Measurements from ENCODE around the gene NAA40.
A peak's percentile ranks its signal among the peaks of the same experiment; 100 is the strongest.

The NAA40 gene

DNA sequence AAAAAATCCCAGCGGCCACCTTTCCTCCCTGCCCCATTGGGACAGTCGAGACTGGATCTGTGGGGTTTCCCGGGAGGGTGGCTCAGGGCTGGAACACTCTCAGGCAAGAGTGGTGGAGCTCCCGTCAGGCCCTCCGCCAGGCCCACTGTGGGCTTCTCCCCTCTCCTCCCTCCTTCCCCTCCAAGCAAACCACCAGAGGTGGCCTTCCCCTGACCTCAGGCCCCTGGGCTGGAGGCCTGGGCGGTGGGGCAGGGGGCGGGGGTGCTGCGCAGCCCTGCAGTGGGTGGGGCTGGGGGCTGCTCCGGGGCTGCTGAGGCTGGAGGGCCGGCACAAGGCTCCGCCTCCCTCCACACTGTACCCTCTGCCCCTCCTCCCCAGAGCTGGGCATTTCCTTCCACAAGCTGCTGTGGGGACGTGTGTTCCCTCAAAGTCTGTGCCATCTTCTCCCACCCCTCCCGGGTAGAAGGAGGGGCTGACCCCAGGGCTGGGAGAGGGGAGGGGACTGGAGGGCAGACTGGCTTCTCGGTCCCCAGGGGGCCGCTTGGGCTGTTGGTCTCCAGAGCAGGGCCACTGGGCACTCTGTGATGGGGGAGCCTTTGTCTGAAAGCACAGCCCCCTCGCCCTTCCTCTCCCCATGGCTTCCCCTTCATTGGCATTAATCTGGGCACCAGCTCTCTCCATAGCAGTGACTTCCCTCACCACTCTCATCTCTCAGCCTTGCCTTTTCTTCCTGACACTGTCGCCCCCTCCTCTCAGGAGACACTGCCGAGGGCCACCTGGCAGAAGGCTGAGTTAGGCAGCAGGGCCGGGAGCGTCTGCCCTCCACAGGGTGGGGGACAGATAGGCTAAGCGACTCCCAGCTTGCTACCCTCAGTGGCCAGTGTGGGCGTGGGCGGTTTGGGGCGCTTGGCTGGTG, 29.0 kb upstream of the NAA40 start:
- POLR2A ChIA-PET: interaction anchor here (0.6 to 1.8 kb wide), 2 partner anchors 71 to 103 kb away, joined by 3 to 8 read pairs; partner anchors contain the start of gene MARK2
- H3K4me1 ChIP-seq (ENCODE audit: control insufficient read depth, insufficient read depth, low read length): no peaks in the 10 kb centered on the region
- peaks cover 0 to 46% of the 10 kb centered on the region in 2 experiments; a peak in 1 of 3 replicates for H3K36me3 ChIP-seq (ENCODE audit: control insufficient read depth in 2 of 2, insufficient read depth in 1 of 2, low read length in 2 of 2)
- H3K4me3 ChIP-seq (ENCODE audit: low read depth, low read length): no peak overlapping the region
- CTCF ChIA-PET: interaction anchor here (1.7 kb wide), 1 partner anchor 73 kb away, joined by 5 read pairs; no protein-coding TSS in a partner anchor
- no peaks in the 10 kb centered on the region for H3K9me3 ChIP-seq (ENCODE audit: control insufficient read depth, insufficient read depth, low read depth, low read length)
- TF ChIP-seq, protein P1, sequence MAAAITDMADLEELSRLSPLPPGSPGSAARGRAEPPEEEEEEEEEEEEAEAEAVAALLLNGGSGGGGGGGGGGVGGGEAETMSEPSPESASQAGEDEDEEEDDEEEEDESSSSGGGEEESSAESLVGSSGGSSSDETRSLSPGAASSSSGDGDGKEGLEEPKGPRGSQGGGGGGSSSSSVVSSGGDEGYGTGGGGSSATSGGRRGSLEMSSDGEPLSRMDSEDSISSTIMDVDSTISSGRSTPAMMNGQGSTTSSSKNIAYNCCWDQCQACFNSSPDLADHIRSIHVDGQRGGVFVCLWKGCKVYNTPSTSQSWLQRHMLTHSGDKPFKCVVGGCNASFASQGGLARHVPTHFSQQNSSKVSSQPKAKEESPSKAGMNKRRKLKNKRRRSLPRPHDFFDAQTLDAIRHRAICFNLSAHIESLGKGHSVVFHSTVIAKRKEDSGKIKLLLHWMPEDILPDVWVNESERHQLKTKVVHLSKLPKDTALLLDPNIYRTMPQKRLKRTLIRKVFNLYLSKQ (tag by site-specific recombination; IDR thresholded peaks at IDR 0.05; ENCODE audit: borderline replicate concordance): no peak
- TF ChIP-seq SP2 (tag by site-specific recombination; IDR thresholded peaks at IDR 0.05) (peak; percentile 47), ZXDB (tag by site-specific recombination; IDR thresholded peaks at IDR 0.05) (0 out of 2 replicates have a peak, but pooled peaks have one; percentile 31), ZNF600 (tag by site-specific recombination; IDR thresholded peaks at IDR 0.05) (no peak), ZNF501 (tag by site-specific recombination; IDR thresholded peaks at IDR 0.05) (no peak), ZNF560 (tag by site-specific recombination; IDR thresholded peaks at IDR 0.05; ENCODE audit: borderline replicate concordance) (no peak)
- 0 out of 2 replicates have a peak overlapping the region, but pooled peaks have one; percentile 24 for H3K27ac ChIP-seq (ENCODE audit: extremely low read depth, low read depth, low read length)

DNA sequence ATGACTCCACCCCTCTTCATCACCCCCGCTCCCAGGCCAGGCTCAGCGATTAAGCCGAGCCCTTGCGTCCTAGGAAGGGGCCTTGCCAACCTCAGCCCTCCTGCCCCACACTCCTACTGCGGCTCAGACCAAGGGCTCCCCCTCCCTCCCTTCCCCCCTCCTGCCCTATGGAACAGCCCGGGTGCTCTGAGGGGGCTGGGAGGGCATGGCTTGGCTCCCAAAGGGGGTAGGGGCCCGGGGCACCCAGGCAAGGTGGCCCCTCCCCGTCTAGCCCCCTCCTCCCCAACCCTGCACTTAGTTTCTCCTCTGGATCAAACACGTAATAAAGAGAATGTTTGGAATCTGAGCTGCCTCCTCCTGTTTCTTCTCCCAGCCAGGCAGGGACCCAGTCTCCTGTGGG, 28.1 kb upstream of the NAA40 start:
- Histone ChIP-seq H3K9me3 (ENCODE audit: control insufficient read depth, insufficient read depth, low read depth, low read length) (no peaks in the 10 kb centered on the region), H3K4me1 (ENCODE audit: control insufficient read depth, insufficient read depth, low read length) (no peaks in the 10 kb centered on the region), H3K4me3 (ENCODE audit: low read depth, low read length) (no peak overlapping the region), H3K27ac (ENCODE audit: extremely low read depth, low read depth, low read length) (no peak overlapping the region), H3K36me3 (ENCODE audit: control insufficient read depth in 2 of 2, insufficient read depth in 1 of 2, low read length in 2 of 2) (peaks cover 0 to 39% of the 10 kb centered on the region in 2 experiments; a peak in 1 of 3 replicates)
- no peak for TF ChIP-seq KLF7 (tag by site-specific recombination; IDR thresholded peaks at IDR 0.05; ENCODE audit: borderline replicate concordance)
- TF ChIP-seq, protein P2, sequence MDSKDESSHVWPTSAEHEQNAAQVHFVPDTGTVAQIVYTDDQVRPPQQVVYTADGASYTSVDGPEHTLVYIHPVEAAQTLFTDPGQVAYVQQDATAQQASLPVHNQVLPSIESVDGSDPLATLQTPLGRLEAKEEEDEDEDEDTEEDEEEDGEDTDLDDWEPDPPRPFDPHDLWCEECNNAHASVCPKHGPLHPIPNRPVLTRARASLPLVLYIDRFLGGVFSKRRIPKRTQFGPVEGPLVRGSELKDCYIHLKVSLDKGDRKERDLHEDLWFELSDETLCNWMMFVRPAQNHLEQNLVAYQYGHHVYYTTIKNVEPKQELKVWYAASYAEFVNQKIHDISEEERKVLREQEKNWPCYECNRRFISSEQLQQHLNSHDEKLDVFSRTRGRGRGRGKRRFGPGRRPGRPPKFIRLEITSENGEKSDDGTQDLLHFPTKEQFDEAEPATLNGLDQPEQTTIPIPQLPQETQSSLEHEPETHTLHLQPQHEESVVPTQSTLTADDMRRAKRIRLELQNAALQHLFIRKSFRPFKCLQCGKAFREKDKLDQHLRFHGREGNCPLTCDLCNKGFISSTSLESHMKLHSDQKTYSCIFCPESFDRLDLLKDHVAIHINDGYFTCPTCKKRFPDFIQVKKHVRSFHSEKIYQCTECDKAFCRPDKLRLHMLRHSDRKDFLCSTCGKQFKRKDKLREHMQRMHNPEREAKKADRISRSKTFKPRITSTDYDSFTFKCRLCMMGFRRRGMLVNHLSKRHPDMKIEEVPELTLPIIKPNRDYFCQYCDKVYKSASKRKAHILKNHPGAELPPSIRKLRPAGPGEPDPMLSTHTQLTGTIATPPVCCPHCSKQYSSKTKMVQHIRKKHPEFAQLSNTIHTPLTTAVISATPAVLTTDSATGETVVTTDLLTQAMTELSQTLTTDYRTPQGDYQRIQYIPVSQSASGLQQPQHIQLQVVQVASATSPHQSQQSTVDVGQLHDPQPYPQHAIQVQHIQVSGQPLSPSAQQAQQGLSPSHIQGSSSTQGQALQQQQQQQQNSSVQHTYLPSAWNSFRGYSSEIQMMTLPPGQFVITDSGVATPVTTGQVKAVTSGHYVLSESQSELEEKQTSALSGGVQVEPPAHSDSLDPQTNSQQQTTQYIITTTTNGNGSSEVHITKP (tag by site-specific recombination; IDR thresholded peaks at IDR 0.05): peak; percentile 9; the same call in 1 of the 2 replicates
- CTCF ChIA-PET: interaction anchor here (0.6 kb wide), 1 partner anchor 28 kb away, joined by 4 read pairs; no protein-coding TSS in a partner anchor
- POLR2A ChIA-PET: no interaction called here

DNA sequence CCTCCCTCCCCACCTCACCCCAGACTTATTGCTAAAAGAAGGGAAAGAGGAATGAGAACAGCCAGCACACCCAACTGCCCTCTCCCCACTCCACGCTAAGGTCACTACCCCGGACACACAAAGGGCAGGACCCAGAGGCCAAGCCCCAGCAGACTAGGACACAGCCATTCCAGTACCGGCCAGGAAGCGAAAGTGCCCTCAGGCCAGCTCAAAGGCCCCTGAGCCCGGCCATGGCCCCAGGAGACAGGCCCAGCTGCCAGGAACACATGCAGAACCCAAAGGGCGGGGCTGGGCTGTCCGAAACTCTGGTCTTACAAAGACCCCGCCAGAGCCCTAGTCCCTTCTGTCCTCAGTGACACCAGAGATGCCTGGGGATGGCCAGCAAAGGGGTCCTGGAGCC, 27.4 kb upstream of the NAA40 start:
- no peak for TF ChIP-seq ZNF561 (tag by site-specific recombination; IDR thresholded peaks at IDR 0.05; ENCODE audit: borderline replicate concordance)
- no peak for TF ChIP-seq ZNF155 (tag by site-specific recombination; IDR thresholded peaks at IDR 0.05)
- TF ChIP-seq HOXA7 (CRISPR knock-in tag; IDR thresholded peaks at IDR 0.05; ENCODE audit: borderline replicate concordance): no peak
- TF ChIP-seq ZNF274 (IDR thresholded peaks at IDR 0.05; ENCODE audit: low read length): no peak
- no peak for TF ChIP-seq ZNF274 (tag by site-specific recombination; IDR thresholded peaks at IDR 0.05; ENCODE audit: borderline replicate concordance)
- TF ChIP-seq ZNF623 (tag by site-specific recombination; IDR thresholded peaks at IDR 0.05): no peak
- TF ChIP-seq SCRT1 (tag by site-specific recombination; IDR thresholded peaks at IDR 0.05; ENCODE audit: borderline replicate concordance): no peak
- no peak for TF ChIP-seq ZBTB17 (tag by site-specific recombination; IDR thresholded peaks at IDR 0.05)
- CTCF ChIA-PET: interaction anchor here (0.5 kb wide), 1 partner anchor 10 kb away, joined by 3 read pairs; no protein-coding TSS in a partner anchor
- POLR2A ChIA-PET: no interaction called here

More for the DNA sequence above, 27.4 kb upstream of the NAA40 start:
- Histone ChIP-seq H3K27ac (ENCODE audit: extremely low read depth, low read depth, low read length) (no peak overlapping the region), H3K9me3 (ENCODE audit: control insufficient read depth, insufficient read depth, low read depth, low read length) (no peaks in the 10 kb centered on the region), H3K4me1 (ENCODE audit: control insufficient read depth, insufficient read depth, low read length) (no peaks in the 10 kb centered on the region), H3K4me3 (ENCODE audit: low read depth, low read length) (no peak overlapping the region), H3K36me3 (ENCODE audit: control insufficient read depth in 2 of 2, insufficient read depth in 1 of 2, low read length in 2 of 2) (peaks cover 0 to 36% of the 10 kb centered on the region in 2 experiments; a peak in 1 of 3 replicates)

Data from HEK293 (cell line).